ENCODE results near the gene VPS4A. TPM values are rescaled to one million over a fixed set of nuclear protein-coding genes. Genes with fewer than 3 reads are reported as not detected.
"Not testable (repeated sequence)": the region's sequence is repeated elsewhere in the genome, so short reads cannot be mapped to it uniquely, and the experiment has no call there.

The VPS4A gene
- total and polyA plus RNA-seq, 4 donors: 13.3 to 15.7 (median 14.5) TPM

- H3K27me3 ChIP-seq (ENCODE audit: control insufficient read depth in 4 of 4, insufficient read depth in 4 of 4, low read length in 3 of 4): no peaks in the 10 kb centered on the region
- peak overlapping the region in 1 of 2 donors; percentile 31 for H3K27ac ChIP-seq (ENCODE audit: low read depth in 1 of 2, low read length in 2 of 2)
- H3K4me3 ChIP-seq (ENCODE audit: low read depth in 1 of 3, low read length in 3 of 3): no peak overlapping the region
- H3K9ac ChIP-seq (ENCODE audit: low read depth in 1 of 2, low read length in 2 of 2): no peak overlapping the region
- no peaks in the 10 kb centered on the region for H3K4me1 ChIP-seq (ENCODE audit: control insufficient read depth in 4 of 4, insufficient read depth in 4 of 4, low read length in 3 of 4)
- DNase-seq (ENCODE audit: low spot score): no peak
- no peaks in the 10 kb centered on the region for H3K9me3 ChIP-seq (ENCODE audit: control insufficient read depth in 4 of 4, low read length in 3 of 4)
- no peak for TF ChIP-seq EGR1 (IDR thresholded peaks at IDR 0.05; ENCODE audit: low read depth in 2 of 2)
- no peak for TF ChIP-seq NR2F2 (IDR thresholded peaks at IDR 0.05)
- no peak for TF ChIP-seq REST (IDR thresholded peaks at IDR 0.05)
- TF ChIP-seq FOXA2 (IDR thresholded peaks at IDR 0.05): no peak
- TF ChIP-seq RAD21 (IDR thresholded peaks at IDR 0.05): peak; percentile 78 to 81
- TF ChIP-seq FOXA1 (IDR thresholded peaks at IDR 0.05): no peak
- TF ChIP-seq GABPA (IDR thresholded peaks at IDR 0.05 in 1 of 2, conservative IDR thresholded peaks at IDR 0.05 in 1 of 2): no peak
- TF ChIP-seq, protein P1, sequence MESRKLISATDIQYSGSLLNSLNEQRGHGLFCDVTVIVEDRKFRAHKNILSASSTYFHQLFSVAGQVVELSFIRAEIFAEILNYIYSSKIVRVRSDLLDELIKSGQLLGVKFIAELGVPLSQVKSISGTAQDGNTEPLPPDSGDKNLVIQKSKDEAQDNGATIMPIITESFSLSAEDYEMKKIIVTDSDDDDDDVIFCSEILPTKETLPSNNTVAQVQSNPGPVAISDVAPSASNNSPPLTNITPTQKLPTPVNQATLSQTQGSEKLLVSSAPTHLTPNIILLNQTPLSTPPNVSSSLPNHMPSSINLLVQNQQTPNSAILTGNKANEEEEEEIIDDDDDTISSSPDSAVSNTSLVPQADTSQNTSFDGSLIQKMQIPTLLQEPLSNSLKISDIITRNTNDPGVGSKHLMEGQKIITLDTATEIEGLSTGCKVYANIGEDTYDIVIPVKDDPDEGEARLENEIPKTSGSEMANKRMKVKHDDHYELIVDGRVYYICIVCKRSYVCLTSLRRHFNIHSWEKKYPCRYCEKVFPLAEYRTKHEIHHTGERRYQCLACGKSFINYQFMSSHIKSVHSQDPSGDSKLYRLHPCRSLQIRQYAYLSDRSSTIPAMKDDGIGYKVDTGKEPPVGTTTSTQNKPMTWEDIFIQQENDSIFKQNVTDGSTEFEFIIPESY (IDR thresholded peaks at IDR 0.05): no peak
- TF ChIP-seq HNF4A (conservative IDR thresholded peaks at IDR 0.05): peak in 1 of 2 donors; percentile 13
- TF ChIP-seq JUND (IDR thresholded peaks at IDR 0.05): peak in 1 of 2 donors; percentile 10
- no peak for TF ChIP-seq ATF3 (IDR thresholded peaks at IDR 0.05)
- peak; percentile 41 for TF ChIP-seq RXRA (IDR thresholded peaks at IDR 0.05)
- TF ChIP-seq TAF1 (conservative IDR thresholded peaks at IDR 0.05): no peak
- no peak for TF ChIP-seq YY1 (IDR thresholded peaks at IDR 0.05)
- no peak for TF ChIP-seq HNF4G (IDR thresholded peaks at IDR 0.05)
- TF ChIP-seq SP1 (IDR thresholded peaks at IDR 0.05): peak; percentile 22
- TF ChIP-seq, protein P2, sequence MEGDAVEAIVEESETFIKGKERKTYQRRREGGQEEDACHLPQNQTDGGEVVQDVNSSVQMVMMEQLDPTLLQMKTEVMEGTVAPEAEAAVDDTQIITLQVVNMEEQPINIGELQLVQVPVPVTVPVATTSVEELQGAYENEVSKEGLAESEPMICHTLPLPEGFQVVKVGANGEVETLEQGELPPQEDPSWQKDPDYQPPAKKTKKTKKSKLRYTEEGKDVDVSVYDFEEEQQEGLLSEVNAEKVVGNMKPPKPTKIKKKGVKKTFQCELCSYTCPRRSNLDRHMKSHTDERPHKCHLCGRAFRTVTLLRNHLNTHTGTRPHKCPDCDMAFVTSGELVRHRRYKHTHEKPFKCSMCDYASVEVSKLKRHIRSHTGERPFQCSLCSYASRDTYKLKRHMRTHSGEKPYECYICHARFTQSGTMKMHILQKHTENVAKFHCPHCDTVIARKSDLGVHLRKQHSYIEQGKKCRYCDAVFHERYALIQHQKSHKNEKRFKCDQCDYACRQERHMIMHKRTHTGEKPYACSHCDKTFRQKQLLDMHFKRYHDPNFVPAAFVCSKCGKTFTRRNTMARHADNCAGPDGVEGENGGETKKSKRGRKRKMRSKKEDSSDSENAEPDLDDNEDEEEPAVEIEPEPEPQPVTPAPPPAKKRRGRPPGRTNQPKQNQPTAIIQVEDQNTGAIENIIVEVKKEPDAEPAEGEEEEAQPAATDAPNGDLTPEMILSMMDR (IDR thresholded peaks at IDR 0.05; ENCODE audit: low read depth, low read length, missing input control): peak; percentile 44
- TF ChIP-seq, protein P3, sequence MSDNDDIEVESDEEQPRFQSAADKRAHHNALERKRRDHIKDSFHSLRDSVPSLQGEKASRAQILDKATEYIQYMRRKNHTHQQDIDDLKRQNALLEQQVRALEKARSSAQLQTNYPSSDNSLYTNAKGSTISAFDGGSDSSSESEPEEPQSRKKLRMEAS (IDR thresholded peaks at IDR 0.05): no peak
- 40% methylated on average over 13 of the region's 13 CpGs for WGBS
- peaks cover 0 to 4% (median 1%) of the 10 kb centered on the region in 4 donors for H3K36me3 ChIP-seq (ENCODE audit: control insufficient read depth in 4 of 4, insufficient read depth in 3 of 4, low read depth in 1 of 4, low read length in 3 of 4)
Measured at GRCh38 chr16:69286941-69287713, 24.0 kb upstream of the VPS4A start.

DNA sequence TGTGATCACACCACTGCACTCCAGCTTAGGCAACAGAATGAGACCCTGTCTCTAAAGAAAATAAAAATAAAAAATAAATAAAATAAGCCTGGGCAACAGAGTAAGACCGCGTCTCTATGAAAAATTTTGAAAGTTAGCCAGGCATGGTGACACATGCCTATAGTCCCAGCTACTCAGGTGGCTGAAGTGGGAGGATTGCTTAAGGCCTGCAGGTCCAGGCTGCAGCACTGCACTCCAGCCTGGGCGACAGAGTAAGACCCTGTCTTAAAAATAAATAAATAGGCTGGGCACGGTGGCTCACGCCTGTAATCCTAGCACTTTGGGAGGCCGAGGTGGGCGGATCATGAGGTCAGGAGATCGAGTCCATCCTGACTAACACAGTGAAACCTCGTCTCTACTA lies 19.5 kb upstream of the VPS4A start:
- DNase-seq (ENCODE audit: low spot score); H3K27ac ChIP-seq (ENCODE audit: low read depth in 1 of 2, low read length in 2 of 2); H3K27me3 ChIP-seq (ENCODE audit: control insufficient read depth in 4 of 4, insufficient read depth in 4 of 4, low read length in 3 of 4); H3K9ac ChIP-seq (ENCODE audit: low read depth in 1 of 2, low read length in 2 of 2); H3K36me3 ChIP-seq (ENCODE audit: control insufficient read depth in 4 of 4, insufficient read depth in 3 of 4, low read depth in 1 of 4, low read length in 3 of 4); H3K4me1 ChIP-seq (ENCODE audit: control insufficient read depth in 4 of 4, insufficient read depth in 4 of 4, low read length in 3 of 4); H3K4me3 ChIP-seq (ENCODE audit: low read depth in 1 of 3, low read length in 3 of 3); H3K9me3 ChIP-seq (ENCODE audit: control insufficient read depth in 4 of 4, low read length in 3 of 4): not testable (repeated sequence)
- WGBS: 96% methylated on average over 9 of the region's 9 CpGs

Data from liver (tissue), 9 donors.